ENCODE data around the gene PBX3.

DNA sequence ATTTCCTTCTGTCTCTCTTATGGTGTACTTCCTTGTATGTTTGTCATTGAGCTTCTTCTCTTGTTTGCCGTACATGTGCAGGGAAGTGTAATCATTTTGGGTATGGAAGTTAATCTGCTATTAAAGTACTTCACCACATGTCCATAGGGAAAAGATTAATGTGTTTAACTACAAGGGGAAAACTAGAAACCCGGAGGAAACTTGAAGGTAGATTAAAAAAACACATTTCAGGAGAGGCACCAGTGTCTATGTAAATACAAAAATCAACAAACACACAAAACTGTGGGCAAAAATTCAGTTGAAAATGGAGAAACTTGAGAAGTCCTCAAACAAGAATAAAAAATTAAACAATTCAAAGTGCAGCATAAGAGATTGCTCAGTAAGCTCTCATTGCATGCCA is 166.4 kb downstream of the PBX3 start:
- no peak for TF ChIP-seq EZH2 (IDR thresholded peaks at IDR 0.05; ENCODE audit: low read length, missing control alignments)
- TF ChIP-seq, protein P1, sequence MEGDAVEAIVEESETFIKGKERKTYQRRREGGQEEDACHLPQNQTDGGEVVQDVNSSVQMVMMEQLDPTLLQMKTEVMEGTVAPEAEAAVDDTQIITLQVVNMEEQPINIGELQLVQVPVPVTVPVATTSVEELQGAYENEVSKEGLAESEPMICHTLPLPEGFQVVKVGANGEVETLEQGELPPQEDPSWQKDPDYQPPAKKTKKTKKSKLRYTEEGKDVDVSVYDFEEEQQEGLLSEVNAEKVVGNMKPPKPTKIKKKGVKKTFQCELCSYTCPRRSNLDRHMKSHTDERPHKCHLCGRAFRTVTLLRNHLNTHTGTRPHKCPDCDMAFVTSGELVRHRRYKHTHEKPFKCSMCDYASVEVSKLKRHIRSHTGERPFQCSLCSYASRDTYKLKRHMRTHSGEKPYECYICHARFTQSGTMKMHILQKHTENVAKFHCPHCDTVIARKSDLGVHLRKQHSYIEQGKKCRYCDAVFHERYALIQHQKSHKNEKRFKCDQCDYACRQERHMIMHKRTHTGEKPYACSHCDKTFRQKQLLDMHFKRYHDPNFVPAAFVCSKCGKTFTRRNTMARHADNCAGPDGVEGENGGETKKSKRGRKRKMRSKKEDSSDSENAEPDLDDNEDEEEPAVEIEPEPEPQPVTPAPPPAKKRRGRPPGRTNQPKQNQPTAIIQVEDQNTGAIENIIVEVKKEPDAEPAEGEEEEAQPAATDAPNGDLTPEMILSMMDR (conservative IDR thresholded peaks at IDR 0.05 in 1 of 2, IDR thresholded peaks at IDR 0.05 in 1 of 2; ENCODE audit: low read depth in 1 of 2, low read length in 2 of 2) = no peak
